MV-4-11 (cell line): Measurements from ENCODE around the gene PMF1.
A peak's percentile ranks its signal among the peaks of the same experiment; 100 is the strongest.
"Not testable (repeated sequence)": the region's sequence is repeated elsewhere in the genome, so short reads cannot be mapped to it uniquely, and the experiment has no call there.

Experiments
- DNase-seq: peaks from one replicate; lab custom pipeline; 2025; lab: John Stamatoyannopoulos, UW

The PMF1 gene

GRCh38 chr1:156196445-156196844, 16.4 kb upstream of the PMF1 start:
- no peak for DNase-seq

- no peak for DNase-seq
These were observed 13.9 kb upstream of the PMF1 start for GRCh38 chr1:156198831-156199349.

DNA sequence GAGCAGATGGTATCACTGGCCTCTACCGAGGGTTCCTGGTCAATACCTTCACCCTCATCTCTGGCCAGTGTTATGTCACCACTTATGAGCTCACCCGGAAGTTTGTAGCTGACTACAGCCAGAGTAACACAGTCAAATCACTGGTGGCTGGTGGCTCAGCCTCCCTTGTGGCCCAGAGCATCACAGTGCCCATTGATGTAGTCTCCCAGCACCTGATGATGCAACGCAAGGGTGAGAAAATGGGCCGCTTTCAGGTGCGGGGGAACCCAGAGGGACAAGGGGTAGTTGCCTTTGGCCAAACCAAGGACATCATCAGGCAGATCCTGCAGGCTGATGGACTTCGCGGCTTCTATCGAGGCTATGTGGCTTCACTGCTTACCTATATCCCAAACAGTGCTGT, 12.8 kb upstream of the PMF1 start:
- DNase-seq: no peak

- no peak for DNase-seq
These were observed 9.5 kb upstream of the PMF1 start for GRCh38 chr1:156203331-156203730.

- no peak for DNase-seq
These were observed 8.1 kb upstream of the PMF1 start for GRCh38 chr1:156204686-156205085.

DNA sequence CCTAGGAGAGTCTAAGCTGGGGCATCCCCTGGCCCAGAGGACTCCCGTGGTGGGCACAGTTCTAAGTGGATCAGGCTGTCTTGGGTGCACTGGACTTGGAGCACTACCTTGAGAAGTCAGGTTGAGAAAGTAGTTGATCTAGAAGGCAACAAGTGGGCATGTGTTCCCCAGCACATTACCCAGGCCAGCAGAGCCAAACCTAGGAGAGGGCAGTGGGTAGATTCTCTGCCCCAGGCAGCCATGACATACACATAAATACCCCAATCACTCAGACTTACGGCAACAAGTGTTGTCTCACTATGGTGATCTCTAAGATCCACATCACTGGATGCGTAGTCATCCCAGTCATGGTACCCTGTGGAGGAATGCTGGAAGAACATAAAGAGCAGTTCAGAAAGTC, 1.6 kb upstream of the PMF1 start:
- no peak for DNase-seq

GRCh38 chr1:156212130-156212529, 677 bp upstream of the PMF1 start:
- DNase-seq: no peak

DNA sequence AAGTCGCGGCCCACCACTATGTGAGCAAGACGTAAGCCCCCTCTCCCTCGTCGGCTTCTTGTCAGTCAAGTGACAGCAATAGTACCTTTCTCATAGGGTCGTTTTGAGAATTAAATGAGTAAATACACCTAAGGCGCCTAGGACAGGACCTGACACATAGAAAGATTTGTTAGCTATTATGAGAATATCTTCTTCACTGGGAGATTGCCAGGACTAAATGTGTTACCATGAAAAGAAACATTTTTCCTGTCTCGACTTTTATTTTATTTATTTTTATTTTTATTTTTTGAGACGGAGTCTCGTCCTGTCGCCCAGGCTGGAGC, 798 bp downstream of the PMF1 start:
- no peak for DNase-seq

GRCh38 chr1:156214024-156214748, 1.4 kb downstream of the PMF1 start:
- DNase-seq: peak; percentile 30

- DNase-seq: not testable (repeated sequence)
These were observed 3.7 kb downstream of the PMF1 start for GRCh38 chr1:156216361-156217086.

GRCh38 chr1:156217871-156218270, 5.1 kb downstream of the PMF1 start:
- DNase-seq: peak; percentile 43

- no peak for DNase-seq
These were observed 7.4 kb downstream of the PMF1 start for GRCh38 chr1:156220226-156220625.

GRCh38 chr1:156221986-156222692, 9.3 kb downstream of the PMF1 start:
- no peak for DNase-seq

DNA sequence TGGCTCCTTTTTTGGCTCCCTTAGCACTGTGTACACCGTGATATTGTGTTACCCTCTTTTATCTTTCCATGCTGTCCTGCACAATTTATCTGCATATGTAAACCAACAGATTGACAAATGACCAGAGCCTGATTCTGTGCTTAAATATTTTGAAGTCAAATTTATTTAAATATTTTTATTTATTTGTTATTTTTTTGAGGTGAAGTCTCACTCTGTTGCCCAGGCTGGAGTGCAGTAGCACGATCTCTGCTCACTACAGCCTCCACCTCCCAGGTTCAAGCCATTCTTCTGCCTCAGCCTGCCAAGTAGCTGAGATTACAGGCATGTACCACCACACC, 12.8 kb downstream of the PMF1 start:
- DNase-seq: no peak

DNA sequence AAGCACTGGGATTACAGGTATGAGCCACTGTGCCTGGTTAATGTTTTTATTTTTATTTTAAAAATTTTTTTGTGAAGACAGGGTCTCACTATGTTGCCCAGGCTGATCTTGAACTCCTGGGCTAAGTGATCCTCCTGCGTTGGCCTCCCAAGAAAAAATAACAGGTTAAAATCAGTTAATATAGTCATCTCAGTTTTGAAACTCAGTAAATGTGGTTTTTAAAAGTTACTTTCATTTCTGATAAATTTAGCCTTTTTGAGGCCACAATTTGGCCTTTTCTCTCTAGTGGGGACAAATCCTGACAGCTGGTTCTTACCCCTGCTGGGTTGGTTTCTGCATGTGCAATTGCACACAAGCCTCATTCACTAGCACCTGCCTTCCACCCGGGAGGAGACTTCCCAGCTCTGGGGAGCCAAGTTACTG, 13.3 kb downstream of the PMF1 start:
- peak; percentile 80 for DNase-seq

DNA sequence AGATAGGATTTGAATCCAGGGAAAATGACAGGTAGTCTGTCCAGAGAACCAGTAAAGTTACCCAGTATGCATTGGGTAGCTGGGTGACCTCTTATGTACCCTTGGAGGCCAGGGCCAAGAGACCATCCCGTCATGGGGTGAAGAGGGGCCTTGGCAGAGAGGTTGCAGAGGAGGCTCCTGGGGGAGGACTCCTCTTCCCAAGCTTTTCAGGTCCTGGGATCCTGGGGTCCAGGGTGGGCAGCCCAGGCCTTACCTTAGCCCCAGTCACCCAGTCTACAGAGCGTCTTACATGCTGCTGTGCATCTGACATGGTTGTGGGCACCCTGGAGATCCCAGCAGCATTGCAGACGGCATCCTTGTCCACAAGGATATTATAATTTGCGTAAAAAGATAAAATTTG, 14.0 kb downstream of the PMF1 start:
- DNase-seq: no peak

DNA sequence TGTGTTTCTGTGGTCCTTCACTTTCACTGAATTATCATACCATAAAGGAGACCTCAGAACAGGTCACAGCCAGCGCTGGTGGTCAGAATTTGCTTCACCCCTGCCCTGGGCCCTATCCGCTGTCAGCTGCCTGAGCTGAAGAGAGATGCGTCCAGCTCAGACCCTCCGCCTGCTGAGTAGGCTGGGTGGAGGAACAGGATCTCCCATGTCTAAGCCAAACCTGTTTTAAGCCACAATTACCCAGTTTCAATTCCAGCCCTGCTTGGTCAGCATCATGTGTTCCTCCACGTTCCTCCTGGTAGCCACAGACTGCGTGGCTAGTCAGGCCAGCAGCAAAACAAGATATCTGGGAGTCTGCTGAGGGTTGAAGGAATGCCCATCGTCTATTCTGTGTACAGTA, 15.7 kb downstream of the PMF1 start:
- peak; percentile 42 for DNase-seq

- no peak for DNase-seq
These were observed 17.1 kb downstream of the PMF1 start for GRCh38 chr1:156229809-156230472.

- no peak for DNase-seq
These were observed 17.6 kb downstream of the PMF1 start for GRCh38 chr1:156230473-156230837.

DNA sequence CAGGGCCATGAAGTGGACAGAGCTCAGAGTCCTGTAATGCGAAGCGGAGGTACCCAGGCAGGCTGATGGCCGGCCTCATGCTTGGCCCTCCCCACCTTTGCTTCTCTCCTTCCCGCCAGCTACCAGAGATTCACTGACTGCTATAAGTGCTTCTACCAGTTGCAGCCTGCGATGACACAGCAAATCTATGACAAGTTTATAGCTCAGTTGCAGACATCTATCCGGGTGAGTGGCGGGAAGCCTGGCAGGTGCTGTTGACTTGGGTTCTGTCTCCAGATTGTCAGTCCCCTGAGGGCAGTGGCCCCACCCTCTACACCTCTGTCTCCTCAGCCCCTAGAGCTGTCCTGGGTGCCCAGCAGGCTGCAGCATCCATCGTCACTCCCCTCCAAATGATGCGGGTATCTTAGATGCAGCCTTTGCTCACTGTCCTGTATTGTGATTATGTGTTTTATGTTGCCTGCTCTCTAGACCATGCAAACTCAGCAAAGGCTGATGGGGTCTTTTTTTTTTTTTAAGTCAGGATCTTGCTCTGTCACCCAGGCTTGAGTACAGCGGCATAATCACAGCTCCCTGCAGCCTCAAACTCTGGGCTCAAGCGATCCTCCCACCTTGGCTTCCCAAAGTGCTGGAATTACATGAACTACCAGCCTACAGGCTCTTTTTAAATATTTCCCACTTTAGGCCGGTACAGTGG, 19.5 kb downstream of the PMF1 start:
- DNase-seq: no peak

- no peak for DNase-seq
These were observed 20.8 kb downstream of the PMF1 start for GRCh38 chr1:156233426-156234127.
